HCT116 (cell line): ENCODE results near the gene RPL7A. TPM values are rescaled to one million over a fixed set of nuclear protein-coding genes. Genes with fewer than 3 reads are reported as not detected.

Experiments
- ATAC-seq: fragments of 200-7000 bp; cut with Tn5 transposase; 2 replicates; pipeline ENCODE4 v1.9.1; 2020; ENCODE audit warnings: mild to moderate bottlenecking, moderate library complexity
- BruUV-seq: library from RNA; stranded (reverse); fragments of 400-500 nt; replicated peaks from 2 replicates; lab custom pipeline; 2021; lab: Mats Ljungman, UMichigan
- CTCF ChIA-PET: fragments of 300-600 bp; sonication (Branson Sonifier 250); formaldehyde crosslinking; loops from one replicate; lab custom pipeline; 2021; ENCODE audit warnings: antibody characterized with exemption; lab: Charles Lee
- POLR2A ChIA-PET: fragments of 300-600, 350-600 bp; sonication (Branson Sonifier 250); formaldehyde crosslinking; loops from one replicate; lab custom pipeline; 2021; ENCODE audit warnings: antibody characterized with exemption; lab: Charles Lee
- RAD21 ChIA-PET, 2 experiments: fragments of 300-600 bp; sonication (Branson Sonifier 250); formaldehyde crosslinking; loops; one replicate each; lab custom pipeline; 2023; ENCODE audit warnings: low total read pairs in 2 of 2; ENCODE audit not compliant: uncharacterized antibody in 2 of 2, unreplicated experiment in 2 of 2, low non-redundant PET in 1 of 2; lab: Charles Lee
- DNase-seq: peaks from one replicate; pipeline ENCODE4 v3.0.0-alpha.2; 2010; ENCODE audit warnings: low read depth, low spot score
- H2AFZ ChIP-seq: fragments of 200-600 bp; shearing (Covaris generic), sonication (generic); 2 replicates; pipeline ENCODE4 v1.6.1; 2017; ENCODE audit warnings: low read depth, mixed run types, mixed read lengths, antibody characterized with exemption, low read length; ENCODE audit not compliant: poor library complexity, severe bottlenecking
- H3K27ac ChIP-seq: 2 replicates; pipeline ENCODE4 v1.5.1; 2012; ENCODE audit warnings: low read depth, low read length
- H3K27me3 ChIP-seq: fragments of 200-600 bp; sonication (generic); 2 replicates; pipeline ENCODE4 v1.6.1; 2016; ENCODE audit warnings: mixed run types, low read length, mixed read lengths; ENCODE audit not compliant: insufficient read depth
- H3K36me3 ChIP-seq, 2 experiments: fragments of 200-500 bp in 1 of 2; fragments of 200-600 bp in 1 of 2; sonication (Bioruptor generic) in 1 of 2; sonication (generic) in 1 of 2; 2 replicates each; pipeline versions ENCODE4 v1.5.1 to v1.6.1; 2014 to 2016; ENCODE audit warnings: low read length in 2 of 2, inconsistent platforms in 1 of 2, mixed read lengths in 1 of 2, mixed run types in 1 of 2; ENCODE audit not compliant: insufficient read depth in 2 of 2, control insufficient read depth in 1 of 2
- H3K4me1 ChIP-seq, 2 experiments: fragments of 200-600 bp in 1 of 2; sonication (generic) in 1 of 2; 2 replicates each; pipeline versions ENCODE4 v1.5.1 to v1.6.1; 2012 to 2017; ENCODE audit warnings: low read length in 2 of 2, inconsistent platforms in 1 of 2, mild to moderate bottlenecking in 1 of 2, mixed read lengths in 1 of 2, mixed run types in 1 of 2, moderate library complexity in 1 of 2; ENCODE audit not compliant: insufficient read depth in 2 of 2, control insufficient read depth in 1 of 2
- H3K4me2 ChIP-seq: fragments of 200-600 bp; sonication (generic); 2 replicates; pipeline ENCODE4 v1.6.1; 2017; ENCODE audit warnings: mixed run types, low read length, mixed read lengths
- H3K4me3 ChIP-seq, 2 experiments: fragments of 200-600 bp in 1 of 2; sonication (generic) in 1 of 2; replicated peaks in 1 of 2; 2 replicates each; pipeline ENCODE4 v1.5.1; 2011 to 2016; ENCODE audit warnings: low read length in 2 of 2, control low read depth in 1 of 2, low read depth in 1 of 2, mild to moderate bottlenecking in 1 of 2, mixed read lengths in 1 of 2, mixed run types in 1 of 2
- H3K79me2 ChIP-seq: fragments of 200-600 bp; sonication (generic); 2 replicates; pipeline ENCODE4 v1.6.1; 2017; ENCODE audit warnings: mild to moderate bottlenecking, mixed run types, low read length, moderate library complexity, mixed read lengths; ENCODE audit not compliant: insufficient read depth
- H3K9ac ChIP-seq: fragments of 200-600 bp; sonication (generic); 2 replicates; pipeline ENCODE4 v1.6.1; 2016; ENCODE audit warnings: low read length, mixed read lengths
- H3K9me2 ChIP-seq: fragments of 200-600 bp; sonication (generic), shearing (Covaris generic); 2 replicates; pipeline ENCODE4 v1.6.1; 2017; ENCODE audit warnings: mixed run types, mild to moderate bottlenecking, moderate library complexity; ENCODE audit not compliant: insufficient read depth
- H3K9me3 ChIP-seq, 2 experiments: fragments of 200-500 bp in 1 of 2; fragments of 200-600 bp in 1 of 2; sonication (Bioruptor generic) in 1 of 2; sonication (generic) in 1 of 2; 2 replicates each; pipeline ENCODE4 v1.6.1; 2014 to 2017; ENCODE audit warnings: low read length in 2 of 2, mixed read lengths in 2 of 2, inconsistent platforms in 1 of 2, low read depth in 1 of 2, mild to moderate bottlenecking in 1 of 2, mixed run types in 1 of 2, moderate library complexity in 1 of 2; ENCODE audit not compliant: control insufficient read depth in 1 of 2, insufficient read depth in 1 of 2
- H4K20me1 ChIP-seq: fragments of 200-600 bp; sonication (generic), shearing (Covaris generic); 2 replicates; pipeline ENCODE4 v1.6.1; 2017; ENCODE audit warnings: mixed run types, mild to moderate bottlenecking, moderate library complexity; ENCODE audit not compliant: insufficient read depth
- CBX3 ChIP-seq: IDR thresholded peaks from 2 replicates; pipeline ENCODE4 v1.6.1; 2012; ENCODE audit warnings: low read depth
- CEBPB ChIP-seq: IDR thresholded peaks from 2 replicates; pipeline ENCODE4 v1.6.1; 2012; ENCODE audit warnings: low read depth
- EGR1 ChIP-seq: IDR thresholded peaks from 2 replicates; pipeline ENCODE4 v1.6.1; 2012; ENCODE audit warnings: low read depth
- ELF1 ChIP-seq: IDR thresholded peaks from 2 replicates; pipeline ENCODE4 v1.6.1; 2012; ENCODE audit warnings: low read depth, borderline replicate concordance
- EZH2 ChIP-seq: fragments of 200-600 bp; sonication (generic); IDR thresholded peaks from 2 replicates; pipeline ENCODE4 v1.6.1; 2017; ENCODE audit warnings: antibody characterized with exemption, mixed run types
- EZH2phosphoT487 ChIP-seq: fragments of 200-600 bp; IDR thresholded peaks from 2 replicates; pipeline ENCODE4 v1.6.1; 2018; ENCODE audit warnings: antibody characterized with exemption, borderline replicate concordance
- FOSL1 ChIP-seq: IDR thresholded peaks from 2 replicates; pipeline ENCODE4 v1.6.1; 2012; ENCODE audit warnings: low read depth
- JUND ChIP-seq: IDR thresholded peaks from 2 replicates; pipeline ENCODE4 v1.6.1; 2012
- MAX ChIP-seq: IDR thresholded peaks from 2 replicates; pipeline ENCODE4 v1.6.1; 2012
- POLR2AphosphoS5 ChIP-seq: IDR thresholded peaks from 2 replicates; pipeline ENCODE4 v1.6.1; 2011; ENCODE audit warnings: mild to moderate bottlenecking, low read depth, low read length, moderate library complexity
- SP1 ChIP-seq: IDR thresholded peaks from 2 replicates; pipeline ENCODE4 v1.6.1; 2012; ENCODE audit warnings: low read depth
- ZBTB33 ChIP-seq: IDR thresholded peaks from 2 replicates; pipeline ENCODE4 v1.6.1; 2011; ENCODE audit warnings: mild to moderate bottlenecking, low read length, moderate library complexity; ENCODE audit not compliant: insufficient replicate concordance; ENCODE audit errors: extremely low read depth
- intact Hi-C: fragments of 100-400 bp; cut with micrococcal nuclease; formaldehyde crosslinking; loops from 2 replicates; pipeline ENCODE4 v1.10.0; 2022
- total RNA-seq: library from RNA; stranded (reverse); gene quantifications from one replicate; pipeline ENCODE4 v1.2.1, GENCODE V29; 2021; ENCODE audit not compliant: unreplicated experiment
- TF ChIP-seq, protein P1 (sequence below): IDR thresholded peaks from 2 replicates; pipeline ENCODE4 v1.6.1; 2012; ENCODE audit warnings: low read depth

RPL7A gene
- total RNA-seq, 1 experiment from 2014 or later: 2,837 TPM

GRCh38 chr9:133377721-133378216 lies 29.8 kb downstream of the RPL7A start:
- TF ChIP-seq MAX (0 out of 2 replicates have a peak, but pooled peaks have one; percentile 36), JUND (no peak), CEBPB (no peak)
- Histone ChIP-seq H3K4me2 (peak overlapping the region; percentile 55), H3K79me2 (peaks cover 31% of the 10 kb centered on the region), H3K27me3 (no peaks in the 10 kb centered on the region), H4K20me1 (0 out of 2 replicates have a peak, but pooled peaks cover 6% of the 10 kb centered on the region), H3K27ac (no peak overlapping the region), H3K4me3 (no peak overlapping the region), H3K36me3 (peaks cover 2 to 6% of the 10 kb centered on the region in 2 experiments; a peak in 3 of 4 replicates), H2AFZ (no peak overlapping the region), H3K9me3 (peaks cover 0 to 2% of the 10 kb centered on the region in 2 experiments; a peak in 1 of 4 replicates), H3K9ac (no peak overlapping the region), H3K9me2 (no peaks in the 10 kb centered on the region), H3K4me1 (peaks cover 21 to 29% of the 10 kb centered on the region in 2 experiments)
- no peak for DNase-seq
- RAD21 ChIA-PET: interaction anchor here in 1 of 2 experiments (0.5 kb wide), 1 partner anchor 181 kb away, joined by 3 read pairs; no protein-coding TSS in a partner anchor
- CTCF ChIA-PET: interaction anchor here (1.0 to 1.5 kb wide), 2 partner anchors 48 to 109 kb away, joined by 3 read pairs; no protein-coding TSS in a partner anchor
- peak; percentile 18; the same call in 1 of the 2 replicates for ATAC-seq
- intact Hi-C loops: no loop called here
- no TSS peak for BruUV-seq
- POLR2A ChIA-PET: interaction anchor here (2.7 kb wide), 1 partner anchor 29 kb away, joined by 15 read pairs; the partner anchor contains the start of genes MED22 and RPL7A

DNA sequence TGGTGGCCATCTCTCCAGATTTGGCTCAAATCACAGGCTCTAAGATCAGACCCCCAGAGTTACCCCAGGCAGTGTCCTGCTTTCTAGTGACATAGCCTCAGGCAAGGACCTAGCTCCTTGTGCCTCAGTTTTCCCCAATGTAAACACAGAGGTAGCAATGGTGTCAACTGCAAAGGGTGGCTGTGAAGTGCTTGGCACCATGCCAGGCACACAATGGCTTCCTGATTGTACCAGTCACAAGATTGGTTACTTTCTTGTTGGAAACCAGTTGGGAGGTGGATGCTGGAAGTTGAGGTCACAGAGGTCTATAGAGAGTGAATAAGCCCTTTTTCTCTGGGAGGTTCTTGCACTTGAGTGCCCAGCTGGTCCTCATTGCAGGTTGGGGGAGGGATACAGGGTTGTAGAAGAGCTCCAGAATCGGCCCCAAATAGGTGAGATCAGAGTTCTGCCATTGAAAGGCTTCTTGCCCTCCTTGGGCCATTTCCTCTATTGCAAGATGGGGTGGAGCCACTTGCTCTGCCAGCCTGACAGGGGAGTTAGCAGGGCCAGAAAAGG lies 30.5 kb downstream of the RPL7A start:
- Histone ChIP-seq H3K9ac (no peak overlapping the region), H3K4me1 (peaks cover 21 to 29% of the 10 kb centered on the region in 2 experiments), H3K9me2 (no peaks in the 10 kb centered on the region), H3K79me2 (peaks cover 24% of the 10 kb centered on the region), H3K27ac (no peak overlapping the region), H3K4me2 (peak overlapping the region; percentile 55), H2AFZ (no peak overlapping the region), H4K20me1 (0 out of 2 replicates have a peak, but pooled peaks cover 6% of the 10 kb centered on the region), H3K36me3 (no peaks in the 10 kb centered on the region; a peak in 1 of 4 replicates), H3K9me3 (peaks cover 0 to 10% of the 10 kb centered on the region in 2 experiments; a peak in 1 of 4 replicates), H3K4me3 (no peak overlapping the region), H3K27me3 (no peaks in the 10 kb centered on the region)
- no TSS peak for BruUV-seq
- intact Hi-C loops: no loop called here
- no peak for ATAC-seq
- POLR2A ChIA-PET: interaction anchor here (2.7 kb wide), 1 partner anchor 30 kb away, joined by 15 read pairs; the partner anchor contains the start of genes MED22 and RPL7A
- CTCF ChIA-PET: interaction anchor here (1.0 kb wide), 1 partner anchor 192 kb away, joined by 3 read pairs; no protein-coding TSS in a partner anchor
- DNase-seq: no peak
- RAD21 ChIA-PET: no interaction called here
- TF ChIP-seq CBX3 (no peak), JUND (no peak), ZBTB33 (no peak), FOSL1 (no peak), ELF1 (no peak), MAX (no peak), EGR1 (no peak), EZH2 (no peak), POLR2AphosphoS5 (no peak), SP1 (no peak), EZH2phosphoT487 (no peak)
- TF ChIP-seq, protein P1, sequence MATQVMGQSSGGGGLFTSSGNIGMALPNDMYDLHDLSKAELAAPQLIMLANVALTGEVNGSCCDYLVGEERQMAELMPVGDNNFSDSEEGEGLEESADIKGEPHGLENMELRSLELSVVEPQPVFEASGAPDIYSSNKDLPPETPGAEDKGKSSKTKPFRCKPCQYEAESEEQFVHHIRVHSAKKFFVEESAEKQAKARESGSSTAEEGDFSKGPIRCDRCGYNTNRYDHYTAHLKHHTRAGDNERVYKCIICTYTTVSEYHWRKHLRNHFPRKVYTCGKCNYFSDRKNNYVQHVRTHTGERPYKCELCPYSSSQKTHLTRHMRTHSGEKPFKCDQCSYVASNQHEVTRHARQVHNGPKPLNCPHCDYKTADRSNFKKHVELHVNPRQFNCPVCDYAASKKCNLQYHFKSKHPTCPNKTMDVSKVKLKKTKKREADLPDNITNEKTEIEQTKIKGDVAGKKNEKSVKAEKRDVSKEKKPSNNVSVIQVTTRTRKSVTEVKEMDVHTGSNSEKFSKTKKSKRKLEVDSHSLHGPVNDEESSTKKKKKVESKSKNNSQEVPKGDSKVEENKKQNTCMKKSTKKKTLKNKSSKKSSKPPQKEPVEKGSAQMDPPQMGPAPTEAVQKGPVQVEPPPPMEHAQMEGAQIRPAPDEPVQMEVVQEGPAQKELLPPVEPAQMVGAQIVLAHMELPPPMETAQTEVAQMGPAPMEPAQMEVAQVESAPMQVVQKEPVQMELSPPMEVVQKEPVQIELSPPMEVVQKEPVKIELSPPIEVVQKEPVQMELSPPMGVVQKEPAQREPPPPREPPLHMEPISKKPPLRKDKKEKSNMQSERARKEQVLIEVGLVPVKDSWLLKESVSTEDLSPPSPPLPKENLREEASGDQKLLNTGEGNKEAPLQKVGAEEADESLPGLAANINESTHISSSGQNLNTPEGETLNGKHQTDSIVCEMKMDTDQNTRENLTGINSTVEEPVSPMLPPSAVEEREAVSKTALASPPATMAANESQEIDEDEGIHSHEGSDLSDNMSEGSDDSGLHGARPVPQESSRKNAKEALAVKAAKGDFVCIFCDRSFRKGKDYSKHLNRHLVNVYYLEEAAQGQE: no peak
